Endodermal cell (in vitro differentiated cells): ENCODE measurements around the gene CPNE6. TPM values are rescaled to one million over a fixed set of nuclear protein-coding genes. Genes with fewer than 3 reads are reported as not detected.

Experiments used
- DNase-seq: peaks from one replicate; pipeline ENCODE4 v3.0.0-alpha.2; 2017
- H3K27ac ChIP-seq: 2 replicates; pipeline ENCODE4 v1.5.1; 2013; ENCODE audit warnings: mild to moderate bottlenecking, low read depth, low read length, moderate library complexity
- H3K27me3 ChIP-seq: 2 replicates; pipeline ENCODE4 v1.6.1; 2013; ENCODE audit warnings: mild to moderate bottlenecking, low read length, moderate library complexity; ENCODE audit not compliant: insufficient read depth, control insufficient read depth, poor library complexity, severe bottlenecking
- H3K36me3 ChIP-seq: 2 replicates; pipeline ENCODE4 v1.7.0; 2013; ENCODE audit warnings: mild to moderate bottlenecking, low read length, moderate library complexity; ENCODE audit not compliant: control insufficient read depth, insufficient read depth
- H3K4me1 ChIP-seq: one replicate; pipeline ENCODE4 v1.7.0; 2013; ENCODE audit warnings: low read length; ENCODE audit not compliant: control insufficient read depth, insufficient read depth
- H3K4me3 ChIP-seq: 2 replicates; pipeline ENCODE4 v1.5.1; 2013; ENCODE audit warnings: mild to moderate bottlenecking, low read length, moderate library complexity
- H3K9ac ChIP-seq: 2 replicates; pipeline ENCODE4 v1.6.1; 2013; ENCODE audit warnings: mild to moderate bottlenecking, low read length, moderate library complexity; ENCODE audit not compliant: poor library complexity, severe bottlenecking; ENCODE audit errors: extremely low read depth
- H3K9me3 ChIP-seq: 2 replicates; pipeline ENCODE4 v1.6.1; 2013; ENCODE audit warnings: mild to moderate bottlenecking, low read length, moderate library complexity; ENCODE audit not compliant: control insufficient read depth
- H3K27ac Mint-ChIP-seq: 2 replicates; pipeline ENCODE4 v1.8.0; 2020; ENCODE audit warnings: mixed read lengths
- H3K27me3 Mint-ChIP-seq: 2 replicates; pipeline ENCODE4 v1.8.0; 2021; ENCODE audit warnings: mild to moderate bottlenecking, mixed read lengths; ENCODE audit not compliant: insufficient read depth
- H3K36me3 Mint-ChIP-seq: 2 replicates; pipeline ENCODE4 v1.8.0; 2020; ENCODE audit warnings: low read depth, mixed read lengths
- H3K4me1 Mint-ChIP-seq: 2 replicates; pipeline ENCODE4 v1.8.0; 2020; ENCODE audit warnings: mixed read lengths
- H3K4me3 Mint-ChIP-seq: 2 replicates; pipeline ENCODE4 v1.8.0; 2020; ENCODE audit warnings: mild to moderate bottlenecking, moderate library complexity, mixed read lengths
- H3K9me3 Mint-ChIP-seq: 2 replicates; pipeline ENCODE4 v1.8.0; 2020; ENCODE audit warnings: mild to moderate bottlenecking, mixed read lengths
- WGBS, 2 experiments: methylation state at CpG; one replicate each; pipeline versions ENCODE4 v1.1.5 to v1.1.7; 2013; ENCODE audit warnings: missing lambda C conversion rate in 2 of 2, mixed read lengths in 1 of 2; ENCODE audit not compliant: insufficient coverage in 1 of 2, insufficient read length in 1 of 2; 5-methylcytosine and 5-hydroxymethylcytosine counted together
- total RNA-seq, 2 donors: library from RNA; stranded (reverse); fragmentation: NEBNext Ultra II Directional in 1 of 2; extraction: Animal tissue kit (Norgen Biotek cat#: 25700) in 1 of 2; gene quantifications; 2 replicates in 1 of 2; 3 replicates in 1 of 2; pipeline ENCODE4 v1.2.1, GENCODE V29; 2021
- TF ChIP-seq, protein P1 (sequence below): fragments of 200-600 bp; sonication (generic); conservative IDR thresholded peaks from 2 replicates; pipeline ENCODE4 v1.5.0; 2021; ENCODE audit warnings: antibody characterized with exemption, mild to moderate bottlenecking

CPNE6 gene
- total RNA-seq, 2 donors from 2014 or later, result not detected

DNA sequence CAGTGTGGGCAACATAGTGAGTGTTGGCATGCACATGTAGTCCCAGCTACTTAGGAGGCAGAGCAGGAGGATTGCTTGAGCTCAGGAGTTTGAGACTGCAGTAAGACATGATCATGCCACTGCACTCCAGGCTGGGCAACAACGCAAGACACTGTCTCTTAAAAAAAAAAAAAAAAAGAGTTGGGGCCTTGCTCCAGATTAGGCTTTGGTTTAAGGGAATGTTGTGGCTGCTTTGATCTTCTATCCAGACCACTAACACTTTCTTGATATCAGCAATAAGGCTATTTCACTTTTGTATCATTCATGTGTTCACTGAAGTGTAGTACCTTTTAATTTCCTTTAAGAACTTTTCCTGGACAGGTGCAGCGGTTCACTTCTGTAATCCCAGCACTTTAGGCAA is 56.3 kb downstream of the CPNE6 start:
- peaks cover 16% of the 10 kb centered on the region for H3K36me3 ChIP-seq
- peaks cover 14% of the 10 kb centered on the region for H3K36me3 Mint-ChIP-seq
- no peak overlapping the region for H3K9ac ChIP-seq
- no peak overlapping the region for H3K27ac ChIP-seq
- H3K9me3 ChIP-seq, result no peaks in the 10 kb centered on the region
- no peak for DNase-seq
- H3K4me3 ChIP-seq, result no peak overlapping the region
- H3K4me1 Mint-ChIP-seq, result peaks cover 4% of the 10 kb centered on the region
- H3K4me1 ChIP-seq, result no peaks in the 10 kb centered on the region
- no peak overlapping the region for H3K4me3 Mint-ChIP-seq
- TF ChIP-seq, protein P1, sequence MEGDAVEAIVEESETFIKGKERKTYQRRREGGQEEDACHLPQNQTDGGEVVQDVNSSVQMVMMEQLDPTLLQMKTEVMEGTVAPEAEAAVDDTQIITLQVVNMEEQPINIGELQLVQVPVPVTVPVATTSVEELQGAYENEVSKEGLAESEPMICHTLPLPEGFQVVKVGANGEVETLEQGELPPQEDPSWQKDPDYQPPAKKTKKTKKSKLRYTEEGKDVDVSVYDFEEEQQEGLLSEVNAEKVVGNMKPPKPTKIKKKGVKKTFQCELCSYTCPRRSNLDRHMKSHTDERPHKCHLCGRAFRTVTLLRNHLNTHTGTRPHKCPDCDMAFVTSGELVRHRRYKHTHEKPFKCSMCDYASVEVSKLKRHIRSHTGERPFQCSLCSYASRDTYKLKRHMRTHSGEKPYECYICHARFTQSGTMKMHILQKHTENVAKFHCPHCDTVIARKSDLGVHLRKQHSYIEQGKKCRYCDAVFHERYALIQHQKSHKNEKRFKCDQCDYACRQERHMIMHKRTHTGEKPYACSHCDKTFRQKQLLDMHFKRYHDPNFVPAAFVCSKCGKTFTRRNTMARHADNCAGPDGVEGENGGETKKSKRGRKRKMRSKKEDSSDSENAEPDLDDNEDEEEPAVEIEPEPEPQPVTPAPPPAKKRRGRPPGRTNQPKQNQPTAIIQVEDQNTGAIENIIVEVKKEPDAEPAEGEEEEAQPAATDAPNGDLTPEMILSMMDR, result no peak
- no peaks in the 10 kb centered on the region for H3K9me3 Mint-ChIP-seq
- H3K27me3 Mint-ChIP-seq, result no peaks in the 10 kb centered on the region
- no peak overlapping the region for H3K27ac Mint-ChIP-seq
- 97 to 100% methylated on average over 1 to 2 of the region's 2 CpGs for WGBS, 2 experiments
- H3K27me3 ChIP-seq, result no peaks in the 10 kb centered on the region

Other genes starting within 250 kb of the CPNE6 start
- gene DHRS4, start 117.8 kb upstream of the CPNE6 start, total RNA-seq, result 10 to 100 TPM; 18.3 to 20.9 TPM
- gene DHRS4L2, start 82.6 kb upstream of the CPNE6 start, total RNA-seq, result 10 to 100 TPM; 16.7 to 17.3 TPM
- gene CARMIL3, start 19.6 kb upstream of the CPNE6 start, total RNA-seq, result 1 to 10 TPM; 2.1 to 4.4 TPM
- gene PCK2, start 22.7 kb downstream of the CPNE6 start, total RNA-seq, result 10 to 100 TPM; 37.7 to 42.8 TPM
- gene DCAF11, start 43.2 kb downstream of the CPNE6 start, total RNA-seq, result 10 to 100 TPM; 71.1 to 72.2 TPM
- gene NRL, start 43.4 kb downstream of the CPNE6 start, total RNA-seq, result 1 to 10 TPM; 1.9 TPM
- gene FITM1, start 59.1 kb downstream of the CPNE6 start, total RNA-seq, result 1 to 10 TPM in 1 of 2 donors, not detected in 1; 1.1 TPM
- 100 to 1,000 TPM in 1 of 2 donors, 10 to 100 TPM in 1; 68.6 to 108 TPM for gene PSME1, start 64.6 kb downstream of the CPNE6 start, total RNA-seq
- gene EMC9, start 70.0 kb downstream of the CPNE6 start, total RNA-seq, result 10 to 100 TPM; 34.0 to 39.5 TPM
- gene PSME2, start 75.0 kb downstream of the CPNE6 start, total RNA-seq, result 100 to 1,000 TPM; 106 to 112 TPM
- 10 to 100 TPM; 75.5 to 82.9 TPM for gene RNF31, start 75.9 kb downstream of the CPNE6 start, total RNA-seq
- 10 to 100 TPM; 13.6 to 26.9 TPM for gene IRF9, start 89.7 kb downstream of the CPNE6 start, total RNA-seq
- 10 to 100 TPM; 60.3 to 98.3 TPM for gene REC8, start 100.5 kb downstream of the CPNE6 start, total RNA-seq
- gene IPO4, start 117.3 kb downstream of the CPNE6 start, total RNA-seq, result 10 to 100 TPM; 56.3 to 67.4 TPM
- gene TM9SF1, start 123.9 kb downstream of the CPNE6 start, total RNA-seq, result 10 to 100 TPM; 37.4 to 40.8 TPM
- under 1 TPM; 0.38 to 0.51 TPM for gene TSSK4, start 134.1 kb downstream of the CPNE6 start, total RNA-seq
- 10 to 100 TPM; 38.8 to 44.3 TPM for gene CHMP4A, start 141.9 kb downstream of the CPNE6 start, total RNA-seq
- gene MDP1, start 144.5 kb downstream of the CPNE6 start, total RNA-seq, result 10 to 100 TPM; 21.0 to 25.0 TPM
- 100 to 1,000 TPM; 210 to 267 TPM for gene NEDD8, start 160.8 kb downstream of the CPNE6 start, total RNA-seq
- gene GMPR2, start 161.4 kb downstream of the CPNE6 start, total RNA-seq, result 10 to 100 TPM; 56.1 to 63.1 TPM
- gene TINF2, start 171.1 kb downstream of the CPNE6 start, total RNA-seq, result 10 to 100 TPM; 43.4 to 43.5 TPM
- gene TGM1, start 191.6 kb downstream of the CPNE6 start, total RNA-seq, result 1 to 10 TPM; 1.6 to 3.4 TPM
- 10 to 100 TPM; 20.2 to 20.5 TPM for gene RABGGTA, start 200.0 kb downstream of the CPNE6 start, total RNA-seq
- 10 to 100 TPM; 21.2 to 22.5 TPM for gene DHRS1, start 228.2 kb downstream of the CPNE6 start, total RNA-seq
- gene NOP9, start 228.3 kb downstream of the CPNE6 start, total RNA-seq, result 10 to 100 TPM; 31.1 to 32.0 TPM
- 1 to 10 TPM in 1 of 2 donors, under 1 TPM in 1; 0.97 to 3.1 TPM for gene CIDEB, start 236.4 kb downstream of the CPNE6 start, total RNA-seq
- gene LTB4R2, start 238.6 kb downstream of the CPNE6 start, total RNA-seq, result 1 to 10 TPM; 7.4 to 9.5 TPM
- 1 to 10 TPM; 6.4 to 6.6 TPM for gene LTB4R, start 239.9 kb downstream of the CPNE6 start, total RNA-seq